ENCODE measurements around the gene SENP3.

The SENP3 gene

GRCh38 chr17:7572588-7573323 is 11.0 kb downstream of the SENP3 start (continued):
- TF ChIP-seq ZBTB17 (tag by site-specific recombination; IDR thresholded peaks at IDR 0.05) (no peak), ZNF624 (tag by site-specific recombination; IDR thresholded peaks at IDR 0.05) (0 out of 2 replicates have a peak, but pooled peaks have one; percentile 69), ZNF223 (tag by site-specific recombination; IDR thresholded peaks at IDR 0.05) (peak; percentile 57; the same call in 1 of the 2 replicates), ZFHX2 (tag by site-specific recombination; conservative IDR thresholded peaks at IDR 0.05) (no peak), ZNF138 (tag by site-specific recombination; IDR thresholded peaks at IDR 0.05; ENCODE audit: borderline replicate concordance) (no peak), SP2 (tag by site-specific recombination; IDR thresholded peaks at IDR 0.05) (peak; percentile 97), ZNF704 (tag by site-specific recombination; IDR thresholded peaks at IDR 0.05) (0 out of 2 replicates have a peak, but pooled peaks have one; percentile 11), KLF10 (tag by site-specific recombination; IDR thresholded peaks at IDR 0.05) (peak; percentile 21; the same call in 1 of the 2 replicates), PRDM4 (tag by site-specific recombination; IDR thresholded peaks at IDR 0.05) (no peak), PBX3 (CRISPR knock-in tag; IDR thresholded peaks at IDR 0.05) (peak; percentile 100), ZNF623 (tag by site-specific recombination; IDR thresholded peaks at IDR 0.05) (peak; percentile 22; the same call in 1 of the 2 replicates), ZXDB (tag by site-specific recombination; IDR thresholded peaks at IDR 0.05) (0 out of 2 replicates have a peak, but pooled peaks have one; percentile 57), ZNF423 (tag by site-specific recombination; IDR thresholded peaks at IDR 0.05) (0 out of 2 replicates have a peak, but pooled peaks have one; percentile 15), ZNF549 (tag by site-specific recombination; IDR thresholded peaks at IDR 0.05) (no peak), AEBP2 (tag by site-specific recombination; IDR thresholded peaks at IDR 0.05; ENCODE audit: borderline replicate concordance) (peak; percentile 29; the same call in 1 of the 2 replicates), TCF7L2 (IDR thresholded peaks at IDR 0.05; ENCODE audit: borderline replicate concordance, low read depth, low read length) (no peak), ZNF2 (tag by site-specific recombination; IDR thresholded peaks at IDR 0.05) (no peak), ZNF155 (tag by site-specific recombination; IDR thresholded peaks at IDR 0.05) (no peak), ZNF426 (tag by site-specific recombination; IDR thresholded peaks at IDR 0.05) (no peak), IKZF3 (tag by site-specific recombination; IDR thresholded peaks at IDR 0.05) (no peak), HOXC10 (CRISPR knock-in tag; IDR thresholded peaks at IDR 0.05) (0 out of 2 replicates have a peak, but pooled peaks have one; percentile 37), TSHZ1 (tag by site-specific recombination; IDR thresholded peaks at IDR 0.05; ENCODE audit: borderline replicate concordance) (peak; percentile 51; the same call in 1 of the 2 replicates), PRDM2 (tag by site-specific recombination; IDR thresholded peaks at IDR 0.05; ENCODE audit: borderline replicate concordance) (0 out of 2 replicates have a peak, but pooled peaks have one; percentile 17)

Measured in HEK293 (cell line).